ENCODE results near the gene CSNK1G1. TPM values are rescaled to one million over a fixed set of nuclear protein-coding genes. Genes with fewer than 3 reads are reported as not detected.

The CSNK1G1 gene
- polyA plus RNA-seq, 1 of the 3 experiments (the other 2 are of a cell fraction) = 10.2 TPM

DNA sequence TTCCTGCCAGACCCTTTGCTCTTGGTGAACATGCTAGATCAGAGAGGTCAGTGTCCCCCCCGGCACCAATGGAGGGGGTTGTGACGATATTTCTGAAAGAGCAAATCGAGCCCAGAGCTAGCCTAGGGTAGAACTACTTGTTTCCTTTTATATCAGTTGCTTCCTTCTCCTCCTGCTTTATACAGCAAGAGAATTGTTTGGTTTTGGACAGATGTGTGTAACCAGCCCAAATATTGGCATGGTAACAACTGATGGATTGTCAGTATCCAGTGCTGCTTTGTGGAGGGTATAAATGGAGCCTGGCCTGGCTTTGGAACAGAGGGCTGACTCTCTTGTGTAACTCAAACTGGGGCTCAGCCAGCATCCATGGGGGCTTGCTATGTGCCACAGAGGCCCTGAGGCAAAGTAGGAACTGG, 233.0 kb downstream of the CSNK1G1 start:
- no peak overlapping the region for H3K4me2 ChIP-seq
- no peak overlapping the region for H3K9ac ChIP-seq
- peaks cover 69 to 73% of the 10 kb centered on the region in 2 experiments for H3K36me3 ChIP-seq (replicated peaks in 1 of 2; ENCODE audit: control insufficient read depth in 1 of 2, insufficient read depth in 2 of 2, low read length in 1 of 2)
- no peaks in the 10 kb centered on the region for H3K4me1 ChIP-seq (ENCODE audit: control insufficient read depth in 1 of 2, insufficient read depth in 2 of 2, low read depth in 1 of 2, low read length in 1 of 2)
- no peaks in the 10 kb centered on the region for H3F3A ChIP-seq (replicated peaks; ENCODE audit: insufficient read depth)
- no peak overlapping the region for H3K4me3 ChIP-seq (ENCODE audit: low read depth in 2 of 2, low read length in 1 of 2)
- H3K9me3 ChIP-seq = no peaks in the 10 kb centered on the region
- H3K79me2 ChIP-seq (ENCODE audit: insufficient read depth) = no peaks in the 10 kb centered on the region
- TF ChIP-seq IRF3 (IDR thresholded peaks at IDR 0.05; ENCODE audit: low read depth, low read length) = no peak
- no peak for TF ChIP-seq CTCF (IDR thresholded peaks at IDR 0.05)
- TF ChIP-seq FOSL2 (IDR thresholded peaks at IDR 0.05; ENCODE audit: borderline replicate concordance, low read depth) = no peak
- TF ChIP-seq FOXJ3 (CRISPR knock-in tag; IDR thresholded peaks at IDR 0.05) = no peak
- TF ChIP-seq RFX5 (IDR thresholded peaks at IDR 0.05; ENCODE audit: low read length) = no peak
- TF ChIP-seq YY1 (IDR thresholded peaks at IDR 0.05; ENCODE audit: low read depth) = no peak
- no peak for DNase-seq
- no peak overlapping the region for H3K27ac ChIP-seq (ENCODE audit: low read depth in 2 of 2, low read length in 1 of 2)
- H3K27me3 ChIP-seq (ENCODE audit: insufficient read depth) = no peaks in the 10 kb centered on the region
- H2AFZ ChIP-seq (ENCODE audit: low read depth) = no peak overlapping the region
- ChIA-PET CTCF (interaction anchor here (2.1 kb wide), 1 partner anchor 31 kb away, joined by 9 read pairs; no protein-coding TSS in a partner anchor), POLR2A (no interaction called here)
- 83% methylated on average over 3 of the region's 3 CpGs for WGBS (ENCODE audit: low lambda C conversion rate)
- H4K20me1 ChIP-seq (ENCODE audit: insufficient read depth) = no peaks in the 10 kb centered on the region
- no peaks in the 10 kb centered on the region for H3K9me2 ChIP-seq

- H3K27ac ChIP-seq (ENCODE audit: low read depth in 2 of 2, low read length in 1 of 2) = no peak overlapping the region
- H3K4me1 ChIP-seq (ENCODE audit: control insufficient read depth in 1 of 2, insufficient read depth in 2 of 2, low read depth in 1 of 2, low read length in 1 of 2) = no peaks in the 10 kb centered on the region
- no peak overlapping the region for H3K4me3 ChIP-seq (ENCODE audit: low read depth in 2 of 2, low read length in 1 of 2)
- POLR2A ChIA-PET = no interaction called here
- H3K9me3 ChIP-seq = no peaks in the 10 kb centered on the region
- H4K20me1 ChIP-seq (ENCODE audit: insufficient read depth) = no peaks in the 10 kb centered on the region
- no peak overlapping the region for H3K4me2 ChIP-seq
- no peak overlapping the region for H2AFZ ChIP-seq (ENCODE audit: low read depth)
- H3K9me2 ChIP-seq = no peaks in the 10 kb centered on the region
- TF ChIP-seq ELF1 (IDR thresholded peaks at IDR 0.05) (no peak), RXRA (IDR thresholded peaks at IDR 0.05; ENCODE audit: borderline replicate concordance, low read depth) (no peak), FOXJ3 (CRISPR knock-in tag; IDR thresholded peaks at IDR 0.05) (no peak), RCOR1 (IDR thresholded peaks at IDR 0.05; ENCODE audit: low read length) (no peak), NRF1 (IDR thresholded peaks at IDR 0.05; ENCODE audit: low read depth, low read length) (no peak), POLR2AphosphoS5 (IDR thresholded peaks at IDR 0.05; ENCODE audit: low read depth, low read length) (no peak), CHD2 (IDR thresholded peaks at IDR 0.05; ENCODE audit: low read length, partially characterized antibody) (no peak), IRF3 (IDR thresholded peaks at IDR 0.05; ENCODE audit: low read depth, low read length) (no peak), YY1 (IDR thresholded peaks at IDR 0.05; ENCODE audit: low read depth) (no peak), RFX5 (IDR thresholded peaks at IDR 0.05; ENCODE audit: low read length) (no peak)
- TF ChIP-seq, protein P1, sequence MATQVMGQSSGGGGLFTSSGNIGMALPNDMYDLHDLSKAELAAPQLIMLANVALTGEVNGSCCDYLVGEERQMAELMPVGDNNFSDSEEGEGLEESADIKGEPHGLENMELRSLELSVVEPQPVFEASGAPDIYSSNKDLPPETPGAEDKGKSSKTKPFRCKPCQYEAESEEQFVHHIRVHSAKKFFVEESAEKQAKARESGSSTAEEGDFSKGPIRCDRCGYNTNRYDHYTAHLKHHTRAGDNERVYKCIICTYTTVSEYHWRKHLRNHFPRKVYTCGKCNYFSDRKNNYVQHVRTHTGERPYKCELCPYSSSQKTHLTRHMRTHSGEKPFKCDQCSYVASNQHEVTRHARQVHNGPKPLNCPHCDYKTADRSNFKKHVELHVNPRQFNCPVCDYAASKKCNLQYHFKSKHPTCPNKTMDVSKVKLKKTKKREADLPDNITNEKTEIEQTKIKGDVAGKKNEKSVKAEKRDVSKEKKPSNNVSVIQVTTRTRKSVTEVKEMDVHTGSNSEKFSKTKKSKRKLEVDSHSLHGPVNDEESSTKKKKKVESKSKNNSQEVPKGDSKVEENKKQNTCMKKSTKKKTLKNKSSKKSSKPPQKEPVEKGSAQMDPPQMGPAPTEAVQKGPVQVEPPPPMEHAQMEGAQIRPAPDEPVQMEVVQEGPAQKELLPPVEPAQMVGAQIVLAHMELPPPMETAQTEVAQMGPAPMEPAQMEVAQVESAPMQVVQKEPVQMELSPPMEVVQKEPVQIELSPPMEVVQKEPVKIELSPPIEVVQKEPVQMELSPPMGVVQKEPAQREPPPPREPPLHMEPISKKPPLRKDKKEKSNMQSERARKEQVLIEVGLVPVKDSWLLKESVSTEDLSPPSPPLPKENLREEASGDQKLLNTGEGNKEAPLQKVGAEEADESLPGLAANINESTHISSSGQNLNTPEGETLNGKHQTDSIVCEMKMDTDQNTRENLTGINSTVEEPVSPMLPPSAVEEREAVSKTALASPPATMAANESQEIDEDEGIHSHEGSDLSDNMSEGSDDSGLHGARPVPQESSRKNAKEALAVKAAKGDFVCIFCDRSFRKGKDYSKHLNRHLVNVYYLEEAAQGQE (IDR thresholded peaks at IDR 0.05; ENCODE audit: low read depth, low read length) = no peak
- TF ChIP-seq, protein P2, sequence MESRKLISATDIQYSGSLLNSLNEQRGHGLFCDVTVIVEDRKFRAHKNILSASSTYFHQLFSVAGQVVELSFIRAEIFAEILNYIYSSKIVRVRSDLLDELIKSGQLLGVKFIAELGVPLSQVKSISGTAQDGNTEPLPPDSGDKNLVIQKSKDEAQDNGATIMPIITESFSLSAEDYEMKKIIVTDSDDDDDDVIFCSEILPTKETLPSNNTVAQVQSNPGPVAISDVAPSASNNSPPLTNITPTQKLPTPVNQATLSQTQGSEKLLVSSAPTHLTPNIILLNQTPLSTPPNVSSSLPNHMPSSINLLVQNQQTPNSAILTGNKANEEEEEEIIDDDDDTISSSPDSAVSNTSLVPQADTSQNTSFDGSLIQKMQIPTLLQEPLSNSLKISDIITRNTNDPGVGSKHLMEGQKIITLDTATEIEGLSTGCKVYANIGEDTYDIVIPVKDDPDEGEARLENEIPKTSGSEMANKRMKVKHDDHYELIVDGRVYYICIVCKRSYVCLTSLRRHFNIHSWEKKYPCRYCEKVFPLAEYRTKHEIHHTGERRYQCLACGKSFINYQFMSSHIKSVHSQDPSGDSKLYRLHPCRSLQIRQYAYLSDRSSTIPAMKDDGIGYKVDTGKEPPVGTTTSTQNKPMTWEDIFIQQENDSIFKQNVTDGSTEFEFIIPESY (IDR thresholded peaks at IDR 0.05; ENCODE audit: borderline replicate concordance, low read depth) = no peak
- TF ChIP-seq, protein P3, sequence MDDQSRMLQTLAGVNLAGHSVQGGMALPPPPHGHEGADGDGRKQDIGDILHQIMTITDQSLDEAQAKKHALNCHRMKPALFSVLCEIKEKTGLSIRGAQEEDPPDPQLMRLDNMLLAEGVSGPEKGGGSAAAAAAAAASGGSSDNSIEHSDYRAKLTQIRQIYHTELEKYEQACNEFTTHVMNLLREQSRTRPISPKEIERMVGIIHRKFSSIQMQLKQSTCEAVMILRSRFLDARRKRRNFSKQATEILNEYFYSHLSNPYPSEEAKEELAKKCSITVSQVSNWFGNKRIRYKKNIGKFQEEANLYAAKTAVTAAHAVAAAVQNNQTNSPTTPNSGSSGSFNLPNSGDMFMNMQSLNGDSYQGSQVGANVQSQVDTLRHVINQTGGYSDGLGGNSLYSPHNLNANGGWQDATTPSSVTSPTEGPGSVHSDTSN (IDR thresholded peaks at IDR 0.05) = no peak
- 88% methylated on average over 1 of the region's 1 CpG for WGBS (ENCODE audit: low lambda C conversion rate)
- CTCF ChIA-PET = interaction anchor here (2.1 kb wide), 1 partner anchor 31 kb away, joined by 9 read pairs; no protein-coding TSS in a partner anchor
- no peak overlapping the region for H3K9ac ChIP-seq
- DNase-seq = no peak
- no peaks in the 10 kb centered on the region for H3F3A ChIP-seq (replicated peaks; ENCODE audit: insufficient read depth)
- H3K36me3 ChIP-seq (replicated peaks in 1 of 2; ENCODE audit: control insufficient read depth in 1 of 2, insufficient read depth in 2 of 2, low read length in 1 of 2) = peaks cover 66 to 73% of the 10 kb centered on the region in 2 experiments
- H3K79me2 ChIP-seq (ENCODE audit: insufficient read depth) = no peaks in the 10 kb centered on the region
- no peaks in the 10 kb centered on the region for H3K27me3 ChIP-seq (ENCODE audit: insufficient read depth)
These were observed 233.5 kb downstream of the CSNK1G1 start for GRCh38 chr15:64122444-64122843.

All from SK-N-SH (cell line).